NCI-H1417 (cell line): ENCODE results near the gene KCNJ10.

Experiments
- DNase-seq, 3 experiments: peaks; one replicate each; lab custom pipeline; 2025; lab: John Stamatoyannopoulos, UW

The KCNJ10 gene

DNA sequence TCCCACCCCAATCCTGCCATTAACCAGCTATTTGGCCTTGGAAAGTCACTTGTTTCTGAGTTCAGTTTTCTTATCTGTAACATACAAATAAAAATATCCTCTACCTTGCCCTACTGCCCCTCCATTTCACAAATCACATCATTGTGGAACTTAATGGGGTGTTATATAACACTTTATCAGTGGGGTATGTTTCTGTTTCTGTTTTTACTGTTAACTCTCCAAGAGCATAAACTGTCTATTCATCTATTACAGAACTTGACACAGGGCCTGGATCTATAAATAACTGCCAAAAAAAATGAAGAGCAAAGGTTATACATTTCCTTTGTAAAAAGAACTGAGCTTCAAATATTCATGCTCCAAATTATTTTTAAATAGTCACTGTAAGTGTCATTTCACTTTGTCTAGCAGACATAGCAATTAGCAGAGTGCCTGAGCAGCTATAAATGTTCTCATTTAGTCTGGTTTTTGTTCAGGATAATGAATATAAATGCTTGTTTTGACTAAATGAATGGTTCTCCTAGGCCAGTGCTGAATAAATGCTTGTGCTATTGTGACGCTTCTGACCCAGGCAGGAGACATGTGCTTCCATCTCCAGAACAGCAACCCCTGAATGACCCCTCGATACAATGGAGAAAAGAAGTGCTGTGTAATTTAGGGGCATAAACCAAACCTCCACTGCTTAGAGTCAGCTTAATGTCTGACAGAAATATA is 45.6 kb downstream of the KCNJ10 start:
- peak in 1 of 3 experiments; percentile 51 for DNase-seq

DNA sequence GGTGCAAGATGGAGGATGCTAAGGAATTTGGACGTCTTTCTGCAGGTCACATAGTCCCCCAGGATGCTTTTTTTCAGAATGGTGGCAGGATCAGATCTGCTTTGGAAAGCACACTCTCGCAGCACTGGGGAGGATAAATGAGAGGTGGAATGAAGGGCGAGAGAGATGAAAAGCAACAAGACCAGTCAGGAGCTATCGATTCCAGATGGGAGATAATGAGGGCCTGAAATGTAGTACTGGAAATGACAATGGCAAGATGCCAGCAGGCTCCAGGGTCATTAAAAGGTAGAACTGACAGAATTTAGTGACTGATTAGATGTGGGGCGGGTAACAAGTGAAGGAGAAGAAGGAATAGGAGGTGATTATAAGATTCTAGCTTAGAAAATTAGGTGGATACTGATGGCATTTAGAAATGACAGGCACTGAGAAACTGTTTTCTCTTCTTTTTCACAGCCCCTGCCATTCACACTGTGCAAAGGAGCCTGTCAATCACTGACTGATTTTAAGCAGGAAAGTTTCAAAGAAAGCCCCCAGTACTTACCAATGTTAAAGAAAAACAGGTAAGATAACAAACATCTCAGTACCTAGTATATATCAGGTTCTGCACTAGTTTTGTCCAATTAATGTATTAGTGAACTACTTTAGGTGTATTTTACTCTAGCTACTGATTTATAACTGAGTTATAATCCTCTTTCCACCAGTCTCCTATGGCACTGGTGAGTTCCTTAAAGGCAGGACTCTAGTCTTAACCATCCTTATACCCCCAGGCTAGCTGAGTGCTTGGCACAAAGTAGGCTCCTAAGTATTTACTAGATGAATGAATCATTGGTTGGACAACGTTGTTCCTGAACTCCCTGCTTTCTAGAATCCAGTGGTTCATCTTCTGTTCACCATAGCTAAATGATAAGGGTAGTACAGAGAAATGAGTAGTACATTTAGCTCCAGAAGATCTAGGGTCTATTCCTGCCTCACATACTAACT is 47.3 kb downstream of the KCNJ10 start:
- DNase-seq: peak in 1 of 3 experiments; percentile 54

DNA sequence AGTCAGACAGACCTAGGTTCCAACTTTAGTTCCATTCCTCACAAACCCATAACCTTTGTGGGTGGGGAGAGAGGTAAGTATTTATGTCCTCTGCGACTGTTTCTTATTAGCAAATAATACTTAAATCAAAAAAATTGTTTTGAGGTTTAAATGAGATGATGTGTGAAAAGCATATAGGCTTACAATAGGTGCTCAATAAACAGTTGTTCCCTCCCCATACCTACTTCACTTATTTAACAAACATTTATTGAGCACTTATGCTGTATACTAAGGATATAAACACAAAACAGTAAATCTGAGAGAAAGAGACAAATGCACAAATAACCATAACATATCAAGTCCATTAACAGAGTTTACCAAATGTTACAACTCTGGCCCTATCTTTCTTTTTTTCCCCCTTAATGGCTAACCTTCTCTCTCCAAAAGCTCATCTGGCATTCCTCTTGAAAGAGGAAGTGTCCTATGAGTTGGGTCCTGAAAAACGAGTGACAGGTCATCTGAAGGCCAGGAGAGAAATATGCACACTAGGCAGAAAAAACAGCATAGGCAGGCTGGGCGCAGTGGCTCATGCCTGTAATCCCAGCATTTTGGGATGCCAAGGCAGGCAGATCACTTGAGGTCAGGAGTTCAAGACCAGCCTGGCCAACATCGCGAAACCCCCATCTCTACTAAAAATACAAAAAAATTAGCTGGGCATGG is 48.4 kb downstream of the KCNJ10 start:
- no peak for DNase-seq

DNA sequence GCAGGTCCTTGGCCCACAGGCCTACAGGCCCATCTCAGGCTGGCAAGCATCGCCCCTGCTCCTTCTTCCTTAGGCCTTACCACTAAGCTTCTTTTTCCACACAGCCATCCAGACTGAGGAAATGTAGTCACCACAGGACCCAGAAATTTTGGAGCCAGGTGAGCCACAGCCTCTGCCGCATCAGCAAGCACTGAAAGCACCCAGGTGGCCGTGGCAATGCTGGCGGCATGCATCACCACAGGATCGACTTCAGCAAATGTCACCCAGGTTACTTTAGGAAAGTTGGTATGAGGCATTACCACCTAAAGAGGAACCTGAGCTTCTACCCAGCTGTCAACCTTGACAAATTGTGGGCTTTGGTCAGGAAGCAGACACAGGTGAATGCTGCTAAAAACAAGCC is 49.8 kb downstream of the KCNJ10 start:
- DNase-seq: no peak

DNA sequence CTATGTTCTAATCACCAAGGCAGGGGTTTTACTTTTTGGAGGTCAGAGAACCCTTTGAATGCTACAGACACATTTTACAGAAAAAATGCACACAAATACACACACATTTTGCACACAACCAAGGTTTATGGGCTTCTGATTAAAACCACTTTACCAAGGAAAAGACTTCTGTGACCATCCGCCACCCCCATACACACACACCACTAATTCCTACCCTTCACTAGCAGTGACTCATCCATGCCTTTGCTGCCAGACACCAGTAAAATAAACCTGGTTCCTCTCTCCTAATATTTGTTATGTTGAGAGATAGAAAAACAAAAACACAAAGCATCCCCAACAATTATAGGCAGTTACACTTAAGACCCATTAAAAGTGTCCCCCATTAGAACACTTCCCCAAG is 51.1 kb downstream of the KCNJ10 start:
- DNase-seq: no peak

DNA sequence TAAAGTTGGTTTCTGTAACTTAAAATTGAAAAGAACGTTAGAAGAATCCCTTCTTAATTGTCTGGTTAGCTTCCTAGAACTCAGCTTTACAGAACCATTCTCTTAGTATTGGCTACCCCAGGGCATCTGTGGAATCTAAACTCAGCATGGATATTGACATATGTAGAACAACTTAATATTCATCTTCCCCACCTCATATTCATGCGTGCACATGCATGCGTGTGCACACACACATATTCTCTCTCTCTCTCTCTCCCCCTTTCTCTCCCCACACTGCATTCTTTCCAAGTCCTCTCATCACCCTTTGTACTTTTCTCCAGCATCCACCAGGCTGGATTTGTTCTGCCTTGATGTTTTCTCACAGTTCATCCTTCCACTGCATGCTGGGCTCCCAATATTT is 51.6 kb downstream of the KCNJ10 start:
- no peak for DNase-seq

DNA sequence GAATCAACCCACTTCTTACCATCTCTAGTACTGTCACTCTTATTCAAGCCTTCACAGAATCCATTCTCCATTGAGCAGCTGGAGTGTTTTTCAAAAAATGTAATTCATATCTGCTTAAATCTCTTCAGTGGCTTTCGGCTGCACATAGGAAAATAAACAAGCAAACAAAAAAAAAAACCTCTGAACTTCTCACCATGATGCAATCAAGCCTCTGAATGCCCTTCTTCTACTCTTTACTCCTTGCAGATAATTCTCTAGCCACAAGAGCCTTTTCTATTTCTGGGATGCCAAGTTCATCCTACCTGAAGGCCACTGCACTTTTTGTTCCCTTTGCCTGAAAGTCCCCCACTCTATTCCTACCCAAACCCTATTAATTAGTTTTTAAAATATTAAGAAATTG is 52.4 kb downstream of the KCNJ10 start:
- DNase-seq: no peak

DNA sequence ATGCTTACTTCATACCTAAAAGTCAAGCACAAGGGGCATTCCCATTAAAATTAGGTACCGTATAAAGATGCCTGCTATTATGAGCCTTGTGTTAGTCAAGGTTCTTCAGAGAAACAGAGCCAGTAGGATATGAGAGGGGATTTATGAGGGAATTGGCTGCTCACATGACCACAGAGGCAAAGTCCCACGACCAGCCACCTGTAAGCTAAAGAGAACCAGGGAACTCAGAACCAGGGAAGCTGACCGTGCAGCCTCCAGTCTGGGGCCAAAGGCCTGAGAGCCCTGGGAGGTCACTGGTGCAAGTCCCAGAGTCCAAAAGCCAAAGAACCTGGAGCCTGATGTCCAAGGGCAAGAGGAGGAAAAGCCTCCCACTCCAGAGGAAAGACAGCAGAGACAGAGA is 58.2 kb downstream of the KCNJ10 start:
- DNase-seq: no peak

DNA sequence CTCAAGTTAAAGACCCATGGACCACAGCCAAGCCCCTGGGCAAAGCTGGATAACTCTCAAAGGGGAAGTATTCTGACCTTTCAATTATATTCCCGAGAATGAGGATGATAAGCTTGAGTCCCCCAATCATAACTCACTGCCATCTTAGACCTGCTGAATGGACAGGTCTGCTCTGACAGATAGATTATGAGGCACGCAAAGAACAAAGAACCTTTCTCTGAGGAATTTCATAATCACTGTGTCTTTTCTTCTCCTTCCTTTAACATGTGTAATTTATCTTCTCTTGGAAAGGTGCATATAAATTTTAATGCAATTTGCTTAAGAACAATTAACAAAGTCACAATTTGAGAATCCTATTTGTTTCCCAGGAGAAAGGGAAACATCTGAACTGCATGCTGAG is 60.2 kb downstream of the KCNJ10 start:
- DNase-seq: no peak

DNA sequence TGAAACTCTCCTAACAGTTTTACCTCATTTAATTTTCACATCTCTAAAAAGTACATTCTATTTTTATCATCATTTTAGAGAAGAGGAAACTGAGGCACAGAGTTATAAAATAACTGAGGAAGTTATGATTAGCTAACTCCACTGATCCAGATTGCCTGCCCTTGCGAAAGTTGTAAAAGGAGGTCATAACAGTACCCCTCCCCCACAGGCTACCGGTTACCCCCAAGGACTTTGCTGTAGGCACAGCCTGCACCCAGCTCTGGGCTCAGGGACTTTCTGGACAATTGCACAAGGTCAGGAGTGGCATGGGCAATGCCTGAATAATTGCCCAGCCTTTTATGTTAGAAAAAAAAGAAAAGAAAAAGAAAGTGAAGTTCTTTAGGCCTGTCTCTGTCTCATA is 60.9 kb downstream of the KCNJ10 start:
- no peak for DNase-seq

DNA sequence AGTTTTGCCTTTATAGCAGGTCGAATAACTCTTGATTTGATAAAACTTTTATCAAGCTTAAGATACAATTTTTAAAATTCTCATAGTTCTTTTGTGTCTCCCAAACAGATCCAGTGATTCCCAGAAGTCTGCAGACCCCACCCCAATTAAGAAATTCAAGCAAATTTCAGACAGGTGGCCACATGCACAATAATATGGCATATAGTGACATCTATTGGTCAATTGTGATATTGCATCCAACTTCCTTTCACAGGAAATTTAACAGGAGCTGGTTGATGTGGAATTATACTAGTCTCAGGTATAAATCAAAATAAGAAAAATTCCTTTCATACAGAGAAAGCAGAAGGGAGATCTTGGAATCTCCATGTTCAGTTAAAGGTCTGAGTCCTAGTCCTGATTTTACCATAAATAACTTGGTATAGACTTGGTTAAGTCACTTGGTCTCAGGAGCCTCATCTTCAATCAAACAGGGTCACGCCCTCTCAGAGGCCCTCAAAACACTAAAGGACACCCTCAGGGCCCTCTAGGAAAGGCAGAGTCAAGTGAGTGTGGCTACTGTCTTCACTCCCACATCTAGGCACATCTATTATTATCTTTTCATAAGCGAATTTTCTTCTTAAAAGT is 62.3 kb downstream of the KCNJ10 start:
- peak; percentile 13 to 83 (median 79) for DNase-seq

DNA sequence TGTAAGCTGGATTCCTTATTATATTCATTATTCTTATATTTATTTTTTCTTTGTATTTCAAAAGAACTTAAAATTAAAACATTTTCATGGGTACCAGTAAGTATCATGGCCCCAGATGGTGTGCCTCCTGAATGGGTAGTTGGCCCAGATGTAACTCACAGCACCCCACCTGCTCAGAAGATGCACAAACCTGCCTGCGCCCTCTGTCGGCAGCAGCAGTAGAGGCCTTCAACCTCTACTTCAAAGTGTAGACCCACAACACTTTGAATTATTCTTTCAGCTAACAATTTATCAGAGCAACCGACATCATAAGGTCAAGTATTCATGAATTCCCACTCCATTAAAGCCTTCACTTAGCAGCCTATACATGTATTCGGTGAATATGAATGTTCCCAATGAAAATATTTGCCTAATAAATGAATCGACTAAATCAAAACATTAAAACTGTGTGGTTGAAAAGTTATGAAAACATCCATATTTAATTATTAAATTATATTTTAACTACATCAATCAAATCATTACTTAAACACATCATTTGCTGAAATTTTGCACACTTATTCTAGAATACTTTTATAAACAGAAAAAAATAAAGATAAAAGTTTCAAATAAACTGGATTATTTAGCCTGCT is 63.5 kb downstream of the KCNJ10 start:
- peak; percentile 46 to 88 (median 84) for DNase-seq

DNA sequence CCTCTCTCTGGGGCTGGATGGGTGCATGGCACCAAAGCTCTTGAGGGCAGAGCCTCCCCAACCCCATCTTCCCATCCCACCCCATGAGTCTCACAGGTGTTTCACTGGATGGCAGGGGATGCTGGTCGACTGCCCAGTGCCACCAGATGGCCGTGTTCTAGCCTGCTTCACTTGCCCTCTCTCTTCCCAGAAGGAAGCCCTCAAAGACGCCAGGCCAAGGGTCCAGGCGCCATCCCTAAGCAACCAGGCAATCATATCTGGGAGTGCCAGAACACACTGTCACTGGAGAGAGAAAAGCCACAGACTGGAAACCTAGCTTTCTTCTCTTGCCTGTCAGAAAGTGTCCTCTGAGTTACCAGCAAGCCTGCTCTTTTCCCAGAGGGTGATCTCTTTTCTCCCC is 64.9 kb downstream of the KCNJ10 start:
- DNase-seq: no peak

DNA sequence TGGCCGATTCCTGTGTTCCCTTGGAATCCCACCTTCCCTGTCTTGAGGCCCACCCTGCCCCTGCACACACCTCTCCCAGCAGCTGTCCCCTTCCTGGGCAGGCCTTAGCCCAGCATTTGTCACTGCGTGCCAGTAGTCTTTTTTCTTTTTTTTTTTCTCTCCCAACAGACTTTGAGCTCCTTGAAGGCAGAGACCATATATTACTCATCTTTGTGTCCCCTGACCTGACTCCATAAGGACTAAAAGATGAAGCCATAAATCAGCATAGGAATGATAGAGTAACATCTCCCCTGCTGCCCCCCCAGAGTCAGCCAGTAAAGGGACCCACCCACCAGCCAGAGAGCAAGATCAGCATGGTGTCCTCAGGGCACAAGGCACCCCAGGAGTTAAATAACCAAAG is 65.5 kb downstream of the KCNJ10 start:
- DNase-seq: no peak

DNA sequence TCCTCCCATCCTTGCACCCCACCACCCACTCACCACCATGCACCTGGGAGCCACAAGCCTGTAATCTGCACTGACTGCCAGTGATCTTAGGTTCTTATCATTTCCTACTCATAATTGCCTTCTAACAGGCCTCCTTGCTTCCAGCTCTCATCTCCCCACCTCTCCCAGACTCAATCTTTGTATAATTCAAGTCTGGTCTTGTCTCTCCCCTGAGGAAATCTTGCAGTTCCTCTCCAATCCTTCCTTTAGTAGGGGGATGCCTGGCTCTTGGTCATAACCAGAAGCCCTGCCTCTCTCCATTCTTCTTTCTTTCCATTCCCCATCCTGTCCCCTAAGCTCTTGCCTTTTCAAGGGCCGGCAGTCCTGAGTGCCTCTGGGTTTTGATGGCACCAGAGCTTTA is 66.0 kb downstream of the KCNJ10 start:
- DNase-seq: no peak

DNA sequence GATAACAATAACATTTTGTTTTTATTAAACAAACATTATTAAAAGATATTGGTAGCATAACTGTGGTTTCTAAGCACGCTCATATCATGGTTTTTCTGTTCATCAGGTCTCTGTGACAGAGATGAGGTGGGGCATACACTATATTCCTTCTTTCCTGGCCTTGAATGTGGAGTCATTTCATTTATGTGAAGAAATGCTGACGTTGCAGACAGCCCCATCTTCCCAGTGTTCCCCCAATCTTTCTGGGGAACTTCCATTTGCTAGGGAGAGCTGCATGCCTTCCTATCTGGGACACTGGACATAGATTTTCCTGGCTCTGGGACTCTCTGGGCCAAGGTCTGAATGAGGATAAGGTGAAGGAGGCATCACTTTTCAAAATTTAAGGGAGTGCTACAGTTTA is 68.5 kb downstream of the KCNJ10 start:
- DNase-seq: no peak

DNA sequence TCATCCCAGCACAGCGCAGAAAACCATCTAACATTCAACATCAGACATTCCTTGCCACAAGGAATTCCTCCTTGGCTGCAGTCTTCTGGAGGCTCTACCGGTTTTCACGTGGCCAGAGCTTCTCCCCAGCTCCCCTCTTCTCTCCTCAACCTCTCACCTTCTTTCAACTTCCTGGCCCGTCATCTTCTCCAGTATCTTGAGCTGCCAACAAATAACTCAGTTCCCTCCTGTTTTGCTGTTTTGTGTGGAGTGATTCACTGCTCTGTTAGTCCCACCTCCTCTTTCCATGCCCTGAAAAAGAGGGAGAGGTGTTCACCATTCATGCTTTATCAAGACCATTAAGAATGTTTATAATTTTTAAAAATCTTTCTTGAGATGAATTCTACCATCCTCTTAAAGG is 70.8 kb downstream of the KCNJ10 start:
- no peak for DNase-seq

DNA sequence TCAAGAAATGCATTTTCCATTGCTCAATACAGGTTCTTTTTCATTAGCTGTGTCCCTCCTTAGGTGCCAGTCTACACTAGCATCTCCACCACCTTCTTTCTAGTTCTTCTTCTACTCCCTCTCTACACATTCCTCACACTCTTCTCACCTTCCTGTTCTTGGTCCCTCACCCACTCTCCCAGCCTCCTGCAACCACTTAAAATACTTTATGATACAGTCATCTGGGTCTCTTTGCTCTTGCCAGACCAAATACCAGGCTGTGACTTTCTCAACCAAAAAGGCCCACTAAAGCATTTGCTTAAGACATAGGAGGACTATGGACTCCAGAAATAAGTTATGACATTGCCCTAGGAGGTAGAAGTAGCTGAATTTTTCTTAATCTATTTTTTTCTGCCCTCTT is 73.3 kb downstream of the KCNJ10 start:
- DNase-seq: no peak

DNA sequence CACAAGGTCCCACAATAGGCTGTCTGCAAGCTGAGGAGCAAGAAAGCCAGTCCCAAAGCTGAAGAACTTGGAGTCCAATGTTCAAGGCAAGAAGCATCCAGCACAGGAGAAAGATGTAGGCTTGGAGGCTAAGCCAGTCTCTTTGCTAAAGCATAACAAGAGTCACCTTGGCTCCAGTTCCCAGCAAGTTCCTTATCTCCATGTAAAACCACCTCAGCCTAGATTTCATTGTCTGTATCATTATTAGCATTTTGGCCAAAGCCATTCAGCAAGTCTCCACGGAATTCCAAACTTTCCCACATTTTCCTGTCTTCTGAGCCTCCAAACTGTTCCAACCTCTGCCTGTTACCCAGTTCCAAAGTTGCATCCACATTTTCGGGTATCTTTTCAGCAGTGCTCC is 75.1 kb downstream of the KCNJ10 start:
- DNase-seq: no peak

DNA sequence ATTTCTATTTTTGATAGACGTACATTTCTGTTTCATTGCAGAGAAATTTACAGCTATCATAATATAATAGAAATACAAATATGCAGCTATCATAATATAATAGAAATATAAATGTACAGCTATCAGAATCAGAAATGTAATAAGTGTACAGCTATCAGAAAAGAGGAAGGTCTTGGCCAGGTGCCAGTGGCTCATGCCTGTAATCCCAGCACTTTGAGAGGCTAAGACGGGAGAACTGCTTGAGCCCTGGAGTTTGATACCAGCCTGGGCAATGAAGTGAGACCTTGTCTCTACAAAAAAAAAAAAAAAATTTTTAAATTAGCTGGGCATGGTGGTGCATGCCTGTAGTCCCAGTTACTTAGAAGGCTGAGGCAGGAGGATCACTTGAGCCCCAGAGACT is 76.0 kb downstream of the KCNJ10 start:
- DNase-seq: peak in 1 of 3 experiments; percentile 25

DNA sequence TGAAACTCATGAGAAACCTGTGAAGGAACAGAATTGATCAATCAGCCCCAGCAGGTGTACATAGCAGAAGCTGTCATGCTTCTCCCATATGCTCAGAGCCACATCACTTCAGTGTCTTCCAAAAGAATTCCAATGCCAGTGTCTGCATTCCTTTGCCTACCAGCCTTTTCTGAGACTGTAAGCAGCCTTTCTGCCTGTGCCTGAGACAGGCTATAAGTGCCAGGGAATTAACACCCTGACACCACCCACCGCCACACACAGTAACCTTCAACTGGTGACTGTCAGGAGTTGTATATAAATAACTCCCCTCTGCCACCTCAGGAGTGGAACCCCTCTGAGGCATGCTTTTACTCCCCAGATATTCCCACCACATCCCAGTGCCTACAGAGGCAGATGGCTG is 77.8 kb downstream of the KCNJ10 start:
- no peak for DNase-seq

DNA sequence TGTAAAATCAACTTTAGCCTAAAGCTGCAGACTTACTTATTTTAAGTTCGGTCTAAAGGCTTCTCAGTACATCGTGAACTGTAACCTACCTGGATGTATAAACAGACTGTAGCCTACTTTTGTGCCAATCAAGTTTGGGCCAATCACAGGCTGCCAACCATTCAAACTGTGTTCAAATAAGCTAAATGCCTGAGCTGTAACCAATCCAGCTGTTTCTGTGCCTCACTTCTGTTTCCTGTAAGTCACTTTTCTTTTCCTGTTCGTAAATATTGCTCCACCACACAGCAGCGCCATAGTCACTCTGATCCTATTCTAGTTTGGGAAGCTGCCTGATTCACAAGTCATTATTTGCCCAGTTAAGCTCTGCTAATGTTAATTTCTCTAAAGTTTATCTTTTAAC is 78.4 kb downstream of the KCNJ10 start:
- peak in 1 of 3 experiments; percentile 9 for DNase-seq
